NT2/D1 (cell line): ENCODE results near the gene PPP1R9A.

Source experiments
- DNase-seq: peaks from one replicate; pipeline ENCODE4 v3.0.0-alpha.2; 2011; ENCODE audit warnings: low read depth, low spot score
- H3K27me3 ChIP-seq: 2 replicates; pipeline ENCODE4 v1.6.0; 2011; ENCODE audit warnings: mild to moderate bottlenecking; ENCODE audit not compliant: insufficient read length, insufficient read depth
- H3K36me3 ChIP-seq: 2 replicates; pipeline ENCODE4 v1.6.1; 2011; ENCODE audit warnings: mild to moderate bottlenecking, low read length, mixed read lengths; ENCODE audit not compliant: insufficient read depth, insufficient read length
- H3K4me1 ChIP-seq: 2 replicates; pipeline ENCODE4 v1.5.1; 2011; ENCODE audit not compliant: insufficient read depth, insufficient read length
- H3K4me3 ChIP-seq: 2 replicates; pipeline ENCODE4 v1.5.1; 2011; ENCODE audit warnings: low read depth; ENCODE audit not compliant: insufficient read length
- H3K9ac ChIP-seq: 2 replicates; pipeline ENCODE4 v1.6.0; 2011; ENCODE audit warnings: low read depth; ENCODE audit not compliant: insufficient read length
- H3K9me3 ChIP-seq: 2 replicates; pipeline ENCODE4 v1.5.1; 2011; ENCODE audit warnings: mild to moderate bottlenecking, low read length; ENCODE audit not compliant: insufficient read depth
- SUZ12 ChIP-seq: IDR thresholded peaks from 2 replicates; pipeline ENCODE4 v1.6.1; 2011; ENCODE audit not compliant: insufficient read length, insufficient read depth; ENCODE audit errors: extremely low read depth
- YY1 ChIP-seq: IDR thresholded peaks from 2 replicates; pipeline ENCODE4 v1.6.1; 2011; ENCODE audit not compliant: insufficient read length, insufficient read depth
- ZNF274 ChIP-seq: IDR thresholded peaks from 2 replicates; pipeline ENCODE4 v1.6.1; 2011; ENCODE audit warnings: mild to moderate bottlenecking, low read depth, low read length

The PPP1R9A gene

GRCh38 chr7:95190515-95190914, 283.1 kb downstream of the PPP1R9A start:
- DNase-seq = no peak
- Histone ChIP-seq H3K36me3 (no peaks in the 10 kb centered on the region), H3K9me3 (peaks cover 6% of the 10 kb centered on the region; the same call in 1 of the 2 replicates), H3K27me3 (no peaks in the 10 kb centered on the region), H3K4me1 (no peaks in the 10 kb centered on the region), H3K9ac (no peak overlapping the region), H3K4me3 (no peak overlapping the region)
- no peak for TF ChIP-seq SUZ12
- TF ChIP-seq ZNF274 = no peak
- TF ChIP-seq YY1 = no peak

- Histone ChIP-seq H3K4me1 (no peaks in the 10 kb centered on the region), H3K36me3 (no peaks in the 10 kb centered on the region), H3K9ac (no peak overlapping the region), H3K4me3 (no peak overlapping the region), H3K9me3 (peaks cover 6% of the 10 kb centered on the region; the same call in 1 of the 2 replicates), H3K27me3 (no peaks in the 10 kb centered on the region)
- no peak for DNase-seq
- no peak for TF ChIP-seq YY1
- TF ChIP-seq ZNF274 = no peak
- no peak for TF ChIP-seq SUZ12
These were observed 284.4 kb downstream of the PPP1R9A start for GRCh38 chr7:95191795-95192194.

GRCh38 chr7:95198863-95199262, 291.5 kb downstream of the PPP1R9A start:
- Histone ChIP-seq H3K9me3 (no peaks in the 10 kb centered on the region), H3K9ac (no peak overlapping the region), H3K4me3 (no peak overlapping the region), H3K27me3 (no peaks in the 10 kb centered on the region), H3K36me3 (no peaks in the 10 kb centered on the region), H3K4me1 (no peaks in the 10 kb centered on the region)
- TF ChIP-seq ZNF274 = no peak
- TF ChIP-seq YY1 = no peak
- no peak for TF ChIP-seq SUZ12
- no peak for DNase-seq

- H3K4me3 ChIP-seq = no peak overlapping the region
- no peaks in the 10 kb centered on the region for H3K9me3 ChIP-seq
- no peaks in the 10 kb centered on the region for H3K4me1 ChIP-seq
- no peak overlapping the region for H3K9ac ChIP-seq
- no peaks in the 10 kb centered on the region for H3K36me3 ChIP-seq
- no peak for TF ChIP-seq ZNF274
- TF ChIP-seq SUZ12 = no peak
- no peak for TF ChIP-seq YY1
- peak; percentile 54 for DNase-seq
- no peaks in the 10 kb centered on the region for H3K27me3 ChIP-seq
These were observed 292.6 kb downstream of the PPP1R9A start for GRCh38 chr7:95199779-95200558.

GRCh38 chr7:95200741-95201140, 293.3 kb downstream of the PPP1R9A start:
- Histone ChIP-seq H3K4me1 (no peaks in the 10 kb centered on the region), H3K4me3 (no peak overlapping the region), H3K27me3 (no peaks in the 10 kb centered on the region), H3K36me3 (no peaks in the 10 kb centered on the region), H3K9me3 (no peaks in the 10 kb centered on the region), H3K9ac (no peak overlapping the region)
- no peak for DNase-seq
- TF ChIP-seq ZNF274 = no peak
- TF ChIP-seq SUZ12 = no peak
- TF ChIP-seq YY1 = no peak

- Histone ChIP-seq H3K9ac (no peak overlapping the region), H3K9me3 (no peaks in the 10 kb centered on the region), H3K4me1 (no peaks in the 10 kb centered on the region), H3K36me3 (no peaks in the 10 kb centered on the region), H3K27me3 (no peaks in the 10 kb centered on the region), H3K4me3 (no peak overlapping the region)
- no peak for DNase-seq
- TF ChIP-seq ZNF274 (no peak), YY1 (no peak), SUZ12 (no peak)
These were observed 294.3 kb downstream of the PPP1R9A start for GRCh38 chr7:95201727-95202126.

- no peak for DNase-seq
- no peak for TF ChIP-seq YY1
- TF ChIP-seq ZNF274 = no peak
- no peak for TF ChIP-seq SUZ12
- no peaks in the 10 kb centered on the region for H3K4me1 ChIP-seq
- no peaks in the 10 kb centered on the region for H3K27me3 ChIP-seq
- H3K36me3 ChIP-seq = no peaks in the 10 kb centered on the region
- no peak overlapping the region for H3K9ac ChIP-seq
- H3K4me3 ChIP-seq = no peak overlapping the region
- no peaks in the 10 kb centered on the region for H3K9me3 ChIP-seq
These were observed 297.2 kb downstream of the PPP1R9A start for GRCh38 chr7:95204618-95205017.
